MM.1S (cell line): ENCODE results near the gene SEMA4D.

ENCODE experiments used
- DNase-seq: peaks from one replicate; pipeline ENCODE4 v3.0.0-alpha.2; 2015
- H2AFZ ChIP-seq: fragments of 300-600 bp; sonication (generic); 2 replicates; pipeline ENCODE4 v1.6.0; 2016; ENCODE audit warnings: antibody characterized with exemption, low read length
- H3F3A ChIP-seq: fragments of 300-600 bp; sonication (generic); 2 replicates; pipeline ENCODE4 v1.6.1; 2016; ENCODE audit warnings: mild to moderate bottlenecking, antibody characterized with exemption, low read length, moderate library complexity, mixed read lengths; ENCODE audit not compliant: insufficient read depth
- H3K27ac ChIP-seq: fragments of 300-600 bp; sonication (generic); 2 replicates; pipeline ENCODE4 v1.5.1; 2016; ENCODE audit warnings: mild to moderate bottlenecking, low read length
- H3K27me3 ChIP-seq: fragments of 300-600 bp; sonication (generic); replicated peaks from 2 replicates; pipeline ENCODE4 v1.6.0; 2016; ENCODE audit warnings: low read length; ENCODE audit not compliant: insufficient read depth
- H3K36me3 ChIP-seq: fragments of 300-600 bp; sonication (generic); replicated peaks from 2 replicates; pipeline ENCODE4 v1.6.1; 2016; ENCODE audit warnings: mild to moderate bottlenecking, low read length, mixed read lengths; ENCODE audit not compliant: insufficient read depth
- H3K4me1 ChIP-seq: fragments of 300-600 bp; sonication (generic); 2 replicates; pipeline ENCODE4 v1.6.1; 2016; ENCODE audit warnings: low read length, mixed read lengths
- H3K4me2 ChIP-seq: fragments of 300-600 bp; sonication (generic); 2 replicates; pipeline ENCODE4 v1.6.0; 2016; ENCODE audit warnings: low read depth, low read length
- H3K4me3 ChIP-seq: fragments of 300-600 bp; sonication (generic); 2 replicates; pipeline ENCODE4 v1.5.1; 2016; ENCODE audit warnings: low read length, mixed read lengths
- H3K79me2 ChIP-seq: fragments of 300-600 bp; sonication (generic); 2 replicates; pipeline ENCODE4 v1.6.1; 2016; ENCODE audit warnings: mixed run types, low read length, mixed read lengths
- H3K9ac ChIP-seq: fragments of 300-600 bp; sonication (generic); 2 replicates; pipeline ENCODE4 v1.6.1; 2016; ENCODE audit warnings: low read length, mixed read lengths
- H3K9me2 ChIP-seq: fragments of 300-600 bp; sonication (generic); replicated peaks from 2 replicates; pipeline ENCODE4 v1.6.1; 2016; ENCODE audit warnings: mild to moderate bottlenecking, low read length, mixed read lengths; ENCODE audit not compliant: insufficient read depth
- H3K9me3 ChIP-seq: fragments of 300-600 bp; sonication (generic); replicated peaks from 2 replicates; pipeline ENCODE4 v1.6.1; 2016; ENCODE audit warnings: mild to moderate bottlenecking, low read length, mixed read lengths; ENCODE audit not compliant: insufficient read depth
- H4K20me1 ChIP-seq: fragments of 300-600 bp; sonication (generic); 2 replicates; pipeline ENCODE4 v1.6.1; 2016; ENCODE audit warnings: mild to moderate bottlenecking, low read length, moderate library complexity, mixed read lengths; ENCODE audit not compliant: insufficient read depth
- EZH2 ChIP-seq: fragments of 300-600 bp; sonication (generic); optimal IDR thresholded peaks from 2 replicates; pipeline ENCODE3; 2017; ENCODE audit warnings: low read depth, mild to moderate bottlenecking, antibody characterized with exemption, low read length, mixed read lengths
- EZH2phosphoT487 ChIP-seq: fragments of 300-600 bp; sonication (generic); IDR thresholded peaks from 2 replicates; pipeline ENCODE4 v1.6.1; 2018; ENCODE audit warnings: antibody characterized with exemption, low read length
- TF ChIP-seq, protein P1 (sequence below): fragments of 300-600 bp; sonication (generic); IDR thresholded peaks from 2 replicates; pipeline ENCODE4 v1.5.1; 2016; ENCODE audit warnings: antibody characterized with exemption, low read length, mixed read lengths

The SEMA4D gene

DNA sequence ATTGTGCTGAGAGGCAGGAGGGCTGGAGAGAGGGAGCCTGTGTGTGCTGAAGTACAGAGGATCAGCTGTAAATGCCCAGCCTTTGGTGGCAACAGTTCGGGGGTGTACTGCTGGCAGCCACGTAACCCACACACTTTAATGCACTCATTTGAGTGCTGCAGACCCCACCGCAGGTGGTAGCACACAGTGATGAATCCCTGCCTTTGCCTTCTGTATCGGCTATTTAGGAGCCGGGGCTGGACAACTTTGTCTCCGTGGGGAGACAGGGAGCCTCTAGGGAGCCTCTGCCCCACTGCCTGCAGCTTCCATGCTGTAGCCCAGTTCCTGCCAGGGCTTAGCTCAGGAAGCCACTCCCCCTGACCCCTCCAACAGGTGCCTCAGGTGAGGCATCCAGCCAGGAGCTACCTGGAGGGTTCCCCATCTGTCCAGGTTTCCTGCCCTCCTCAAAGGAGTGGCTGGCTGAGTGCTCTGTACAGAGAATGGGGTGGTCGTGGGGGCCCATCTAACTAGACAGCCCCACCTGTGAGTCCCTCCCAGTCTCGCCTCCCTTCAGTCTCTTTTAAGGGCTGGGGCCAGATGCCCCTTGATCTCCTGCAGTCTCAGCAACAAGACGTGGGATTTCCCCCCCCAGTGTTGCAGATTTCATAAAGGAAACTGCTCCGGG is 135.1 kb downstream of the SEMA4D start:
- Histone ChIP-seq H3K4me2 (no peak overlapping the region), H3K36me3 (peaks cover 6% of the 10 kb centered on the region; the same call in 1 of the 2 replicates), H4K20me1 (no peaks in the 10 kb centered on the region), H2AFZ (no peak overlapping the region), H3K27ac (no peak overlapping the region), H3F3A (peaks cover 3% of the 10 kb centered on the region; the same call in 1 of the 2 replicates), H3K4me3 (no peak overlapping the region), H3K9me2 (no peaks in the 10 kb centered on the region), H3K79me2 (no peaks in the 10 kb centered on the region), H3K27me3 (no peaks in the 10 kb centered on the region), H3K9ac (no peak overlapping the region), H3K9me3 (no peaks in the 10 kb centered on the region), H3K4me1 (no peaks in the 10 kb centered on the region)
- TF ChIP-seq EZH2 (no peak), EZH2phosphoT487 (no peak)
- TF ChIP-seq, protein P1, sequence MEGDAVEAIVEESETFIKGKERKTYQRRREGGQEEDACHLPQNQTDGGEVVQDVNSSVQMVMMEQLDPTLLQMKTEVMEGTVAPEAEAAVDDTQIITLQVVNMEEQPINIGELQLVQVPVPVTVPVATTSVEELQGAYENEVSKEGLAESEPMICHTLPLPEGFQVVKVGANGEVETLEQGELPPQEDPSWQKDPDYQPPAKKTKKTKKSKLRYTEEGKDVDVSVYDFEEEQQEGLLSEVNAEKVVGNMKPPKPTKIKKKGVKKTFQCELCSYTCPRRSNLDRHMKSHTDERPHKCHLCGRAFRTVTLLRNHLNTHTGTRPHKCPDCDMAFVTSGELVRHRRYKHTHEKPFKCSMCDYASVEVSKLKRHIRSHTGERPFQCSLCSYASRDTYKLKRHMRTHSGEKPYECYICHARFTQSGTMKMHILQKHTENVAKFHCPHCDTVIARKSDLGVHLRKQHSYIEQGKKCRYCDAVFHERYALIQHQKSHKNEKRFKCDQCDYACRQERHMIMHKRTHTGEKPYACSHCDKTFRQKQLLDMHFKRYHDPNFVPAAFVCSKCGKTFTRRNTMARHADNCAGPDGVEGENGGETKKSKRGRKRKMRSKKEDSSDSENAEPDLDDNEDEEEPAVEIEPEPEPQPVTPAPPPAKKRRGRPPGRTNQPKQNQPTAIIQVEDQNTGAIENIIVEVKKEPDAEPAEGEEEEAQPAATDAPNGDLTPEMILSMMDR, result no peak
- no peak for DNase-seq

DNA sequence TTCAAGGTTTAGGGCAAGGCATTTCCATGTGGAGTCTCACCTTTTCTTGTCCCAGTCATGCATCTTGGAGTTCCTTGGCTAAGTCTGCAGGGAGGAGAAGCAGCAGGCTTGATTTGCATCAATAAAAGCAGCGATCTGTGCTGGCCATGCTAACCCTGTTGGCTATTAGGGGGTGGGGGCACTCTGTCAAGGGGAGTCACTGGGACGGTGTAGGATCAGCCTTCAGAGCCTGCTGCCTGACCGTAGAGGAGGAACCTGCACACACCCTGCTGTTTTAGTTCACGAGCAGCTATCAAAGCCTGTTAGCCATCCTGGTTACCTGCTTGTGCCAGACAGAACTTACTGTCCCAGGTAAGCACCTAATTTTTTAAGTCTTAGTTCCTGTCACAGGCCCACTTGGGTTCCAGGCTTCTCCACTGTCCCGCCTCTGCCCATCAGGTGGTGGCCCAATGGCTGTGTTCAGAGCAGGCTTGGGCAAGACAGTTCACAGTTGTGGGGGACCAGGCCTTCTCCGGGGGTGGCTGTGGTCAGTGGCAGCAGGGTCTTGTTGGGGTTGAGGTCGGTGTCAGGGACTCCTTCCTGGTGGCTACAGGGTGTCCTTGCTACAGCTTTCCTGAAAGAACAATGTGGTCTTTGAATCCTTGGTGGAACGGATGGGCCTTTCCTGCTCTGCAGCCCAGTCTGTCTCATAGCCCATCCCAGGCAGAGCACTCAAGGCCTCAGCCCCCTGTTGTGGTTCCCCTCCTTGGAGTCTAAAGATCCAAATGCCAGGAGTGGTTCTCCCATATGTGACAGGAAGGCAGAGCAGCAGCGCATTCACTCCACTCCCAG is 135.9 kb downstream of the SEMA4D start:
- Histone ChIP-seq H3K27me3 (no peaks in the 10 kb centered on the region), H3K9me3 (no peaks in the 10 kb centered on the region), H3K9ac (no peak overlapping the region), H3K4me1 (no peaks in the 10 kb centered on the region), H3F3A (peaks cover 3% of the 10 kb centered on the region; the same call in 1 of the 2 replicates), H4K20me1 (no peaks in the 10 kb centered on the region), H3K79me2 (no peaks in the 10 kb centered on the region), H3K36me3 (peaks cover 6% of the 10 kb centered on the region; the same call in 1 of the 2 replicates), H3K4me2 (no peak overlapping the region), H3K27ac (no peak overlapping the region), H3K9me2 (no peaks in the 10 kb centered on the region), H2AFZ (no peak overlapping the region), H3K4me3 (no peak overlapping the region)
- DNase-seq, result no peak
- TF ChIP-seq EZH2phosphoT487, result no peak
- TF ChIP-seq EZH2, result no peak
- TF ChIP-seq, protein P1, result no peak

DNA sequence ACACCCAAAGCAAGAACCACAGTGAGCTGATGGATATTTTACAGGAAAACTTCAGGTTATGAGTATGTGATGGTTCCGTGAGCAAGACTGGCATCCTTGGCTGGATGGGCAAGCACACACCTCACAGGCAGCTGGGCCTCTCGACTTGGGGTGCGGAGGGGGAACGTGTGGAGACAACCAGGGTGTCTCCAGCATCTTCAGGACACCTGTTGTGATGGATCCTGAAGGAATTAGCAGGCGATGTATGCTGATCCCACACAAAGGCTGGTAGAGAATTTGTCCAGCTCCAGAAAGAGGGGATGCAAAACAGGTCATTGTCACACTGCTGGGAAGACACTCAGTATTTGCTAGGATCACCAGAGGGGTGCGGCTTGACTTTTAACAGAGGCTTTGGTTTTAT is 136.9 kb downstream of the SEMA4D start:
- H2AFZ ChIP-seq, result no peak overlapping the region
- peaks cover 6% of the 10 kb centered on the region; the same call in 1 of the 2 replicates for H3K36me3 ChIP-seq
- H3K79me2 ChIP-seq, result no peaks in the 10 kb centered on the region
- no peaks in the 10 kb centered on the region for H3K4me1 ChIP-seq
- DNase-seq, result no peak
- H3K27ac ChIP-seq, result no peak overlapping the region
- H3K27me3 ChIP-seq, result no peaks in the 10 kb centered on the region
- H3K4me3 ChIP-seq, result no peak overlapping the region
- TF ChIP-seq EZH2, result no peak
- TF ChIP-seq, protein P1, result no peak
- TF ChIP-seq EZH2phosphoT487, result no peak
- H3F3A ChIP-seq, result 0 out of 2 replicates have a peak, but pooled peaks cover 2% of the 10 kb centered on the region
- no peaks in the 10 kb centered on the region for H3K9me3 ChIP-seq
- H3K4me2 ChIP-seq, result no peak overlapping the region
- H3K9ac ChIP-seq, result no peak overlapping the region
- no peaks in the 10 kb centered on the region for H3K9me2 ChIP-seq
- H4K20me1 ChIP-seq, result no peaks in the 10 kb centered on the region
